Measurements from ENCODE around the gene HBA2.
"Not testable (repeated sequence)": the region's sequence is repeated elsewhere in the genome, so short reads cannot be mapped to it uniquely, and the experiment has no call there.

HBA2 gene

GRCh38 chr16:172374-172941 is at the start of gene HBA2:
Gene HBA2 (plus strand): TSS chr16:172876. CDS start chr16:172913, 37 bp downstream.
- FAIRE-seq: not testable (repeated sequence)

- not testable (repeated sequence) for FAIRE-seq
Observed at GRCh38 chr16:123558-124350, 48.9 kb upstream of the HBA2 start.

- no peak for FAIRE-seq
Observed at GRCh38 chr16:125011-125410, 47.7 kb upstream of the HBA2 start.

- FAIRE-seq: no peak
Observed at GRCh38 chr16:129075-129474, 43.6 kb upstream of the HBA2 start.

GRCh38 chr16:130533-131173 is 42.0 kb upstream of the HBA2 start:
- no peak for FAIRE-seq

- FAIRE-seq: no peak
Observed at GRCh38 chr16:132120-132519, 40.6 kb upstream of the HBA2 start.

- no peak for FAIRE-seq
Observed at GRCh38 chr16:133716-134115, 39.0 kb upstream of the HBA2 start.

GRCh38 chr16:138049-138417 is 34.6 kb upstream of the HBA2 start:
- FAIRE-seq: no peak

GRCh38 chr16:140175-140857 is 32.4 kb upstream of the HBA2 start:
- FAIRE-seq: no peak

- FAIRE-seq: no peak
Observed at GRCh38 chr16:142405-142967, 30.2 kb upstream of the HBA2 start.

- no peak for FAIRE-seq
Observed at GRCh38 chr16:143047-143446, 29.6 kb upstream of the HBA2 start.

GRCh38 chr16:143456-143855 is 29.2 kb upstream of the HBA2 start:
- no peak for FAIRE-seq

GRCh38 chr16:144797-145252 is 27.9 kb upstream of the HBA2 start:
- no peak for FAIRE-seq

GRCh38 chr16:146646-147045 is 26.0 kb upstream of the HBA2 start:
- no peak for FAIRE-seq

GRCh38 chr16:149024-149660 is 23.5 kb upstream of the HBA2 start:
- FAIRE-seq: no peak

- FAIRE-seq: no peak
Observed at GRCh38 chr16:152141-153128, 20.2 kb upstream of the HBA2 start, which contains the start of gene HBZ. Gene HBZ (plus strand): TSS chr16:152644. CDS start chr16:152910, 266 bp downstream.

- not testable (repeated sequence) for FAIRE-seq
Observed at GRCh38 chr16:153129-153521, 19.6 kb upstream of the HBA2 start.

- FAIRE-seq: not testable (repeated sequence)
Observed at GRCh38 chr16:153550-154216, 19.0 kb upstream of the HBA2 start.

- FAIRE-seq: no peak
Observed at GRCh38 chr16:154217-155030, 18.3 kb upstream of the HBA2 start.

GRCh38 chr16:155031-155398 is 17.7 kb upstream of the HBA2 start:
- no peak for FAIRE-seq
